ENCODE data around the gene PGAP3.

The PGAP3 gene

GRCh38 chr17:39622380-39623006 lies 65.4 kb downstream of the PGAP3 start:
- no peak for DNase-seq (ENCODE audit: low spot score)

GRCh38 chr17:39621523-39622379 lies 66.1 kb downstream of the PGAP3 start:
- DNase-seq (ENCODE audit: low spot score) = peak; percentile 92
